Measurements from ENCODE around the gene LRCH4.

- TF ChIP-seq CTCF (IDR thresholded peaks at IDR 0.05), result peak in 5 of 6 experiments; percentile 53 to 66 (median 62)
- TF ChIP-seq POLR2AphosphoS5 (IDR thresholded peaks at IDR 0.05), result peak in 1 of 2 donors; percentile 73
- TF ChIP-seq POLR2A (IDR thresholded peaks at IDR 0.05), result peak in 1 of 4 donors; percentile 67
- TF ChIP-seq EP300 (IDR thresholded peaks at IDR 0.05), result no peak
Observed at GRCh38 chr7:100604028-100604975, 18.4 kb upstream of the LRCH4 start.

Data from upper lobe of left lung (tissue), 4 donors.